Measurements from ENCODE around the gene PRORP. TPM values are rescaled to one million over a fixed set of nuclear protein-coding genes. Genes with fewer than 3 reads are reported as not detected.

The PRORP gene
- total and polyA plus RNA-seq, 2 of the 13 experiments (the other 11 are each of a cell fraction or from before 2014, with no cell fraction given), result 48.9 to 88.7 TPM

DNA sequence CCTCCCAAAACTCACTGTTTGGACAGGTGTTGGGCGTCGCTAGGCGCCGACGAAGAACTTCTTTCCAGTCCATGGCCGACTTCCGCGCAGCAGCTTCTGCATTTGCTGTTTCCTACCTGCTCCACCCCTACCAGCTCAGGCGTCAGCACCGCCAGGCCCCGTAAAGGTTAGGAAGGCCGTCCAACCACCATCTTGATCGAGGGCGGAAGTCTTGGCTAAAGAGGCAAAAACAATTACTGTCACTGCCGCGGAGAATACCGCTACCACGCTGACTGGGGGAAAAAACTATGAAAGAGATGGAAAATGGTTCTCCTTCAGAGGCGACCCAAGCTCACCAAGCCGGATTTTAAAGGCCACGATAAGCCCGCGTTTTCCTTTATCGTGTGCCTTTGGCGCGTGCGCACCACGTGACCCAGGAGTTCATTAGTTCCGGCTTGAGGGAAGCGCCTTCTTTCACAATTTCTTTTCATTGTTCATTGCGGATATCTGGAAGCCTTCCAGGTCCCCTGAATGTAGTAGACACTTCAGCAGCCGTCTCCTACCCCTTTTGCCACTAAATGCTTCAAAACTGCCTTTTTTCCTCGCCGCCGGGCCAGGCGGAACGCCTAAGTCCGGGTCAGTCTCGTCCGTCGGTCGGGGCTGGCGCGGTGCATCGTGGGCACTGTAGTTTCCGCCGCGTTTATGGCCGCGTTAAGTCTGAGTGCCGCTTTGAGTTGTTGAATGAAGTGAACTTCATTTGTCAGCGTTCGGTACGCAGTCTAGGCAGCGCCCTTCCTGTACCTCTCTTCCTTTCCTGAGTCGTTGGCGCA is at the start of gene PRORP, which contains the start of gene PPP2R3C (continued):
- TF ChIP-seq ZSCAN31 (CRISPR knock-in tag; IDR thresholded peaks at IDR 0.05; ENCODE audit: low read depth) (peak; percentile 83), MEIS1 (CRISPR knock-in tag; IDR thresholded peaks at IDR 0.05; ENCODE audit: borderline replicate concordance) (peak; percentile 90; the same call in 1 of the 2 replicates), ZNF510 (CRISPR knock-in tag; IDR thresholded peaks at IDR 0.05; ENCODE audit: low read depth) (peak; percentile 99), TEF (CRISPR knock-in tag; IDR thresholded peaks at IDR 0.05) (peak; percentile 93), ZBTB38 (CRISPR knock-in tag; IDR thresholded peaks at IDR 0.05) (peak; percentile 96), TFAP4 (IDR thresholded peaks at IDR 0.05; ENCODE audit: borderline replicate concordance, low read depth) (peak; percentile 93), ATF3 (CRISPR knock-in tag; IDR thresholded peaks at IDR 0.05) (peak; percentile 70), KLF16 (CRISPR knock-in tag; IDR thresholded peaks at IDR 0.05) (peak; percentile 73 to 89; a peak in 2 of 4 replicates), KDM5B (CRISPR knock-in tag; IDR thresholded peaks at IDR 0.05; ENCODE audit: borderline replicate concordance) (peak; percentile 97), ZNF740 (CRISPR knock-in tag; IDR thresholded peaks at IDR 0.05) (peak; percentile 86), SRY (CRISPR knock-in tag; IDR thresholded peaks at IDR 0.05) (peak; percentile 99), SKIL (CRISPR knock-in tag; IDR thresholded peaks at IDR 0.05; ENCODE audit: borderline replicate concordance) (peak; percentile 48; the same call in 1 of the 2 replicates), KDM2A (CRISPR knock-in tag; IDR thresholded peaks at IDR 0.05; ENCODE audit: borderline replicate concordance, low read depth) (peak; percentile 95), ADNP (CRISPR knock-in tag; IDR thresholded peaks at IDR 0.05) (no peak), ZNF430 (CRISPR knock-in tag; IDR thresholded peaks at IDR 0.05) (peak; percentile 99)

Measured in HepG2 (cell line).